ENCODE data around the gene TECPR2.

The TECPR2 gene

GRCh38 chr14:102500158-102500662 is 137.5 kb downstream of the TECPR2 start:
- DNase-seq = no peak

DNA sequence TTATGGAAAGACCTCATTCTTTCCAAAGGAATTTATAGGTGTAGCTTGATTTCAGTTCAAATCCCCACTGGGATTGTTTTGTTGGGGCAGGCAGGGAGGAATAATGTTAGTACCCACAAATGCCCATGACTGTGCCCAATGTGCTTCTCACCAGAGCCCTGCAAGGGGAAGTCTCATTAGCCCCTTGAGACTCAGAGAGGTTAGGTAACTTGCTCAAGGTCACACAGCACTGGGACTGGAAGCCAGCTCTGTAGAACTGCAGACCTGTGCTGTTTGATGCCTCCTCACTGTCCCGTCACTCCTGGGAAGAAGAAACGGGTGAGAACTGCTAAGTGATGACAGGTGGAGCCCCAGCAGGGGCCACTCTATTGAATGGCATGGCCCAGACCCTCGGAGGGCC is 138.0 kb downstream of the TECPR2 start:
- no peak for DNase-seq

- no peak for DNase-seq
These were observed 139.1 kb downstream of the TECPR2 start for GRCh38 chr14:102501751-102502315.

- DNase-seq = no peak
These were observed 139.8 kb downstream of the TECPR2 start for GRCh38 chr14:102502571-102502970.

DNA sequence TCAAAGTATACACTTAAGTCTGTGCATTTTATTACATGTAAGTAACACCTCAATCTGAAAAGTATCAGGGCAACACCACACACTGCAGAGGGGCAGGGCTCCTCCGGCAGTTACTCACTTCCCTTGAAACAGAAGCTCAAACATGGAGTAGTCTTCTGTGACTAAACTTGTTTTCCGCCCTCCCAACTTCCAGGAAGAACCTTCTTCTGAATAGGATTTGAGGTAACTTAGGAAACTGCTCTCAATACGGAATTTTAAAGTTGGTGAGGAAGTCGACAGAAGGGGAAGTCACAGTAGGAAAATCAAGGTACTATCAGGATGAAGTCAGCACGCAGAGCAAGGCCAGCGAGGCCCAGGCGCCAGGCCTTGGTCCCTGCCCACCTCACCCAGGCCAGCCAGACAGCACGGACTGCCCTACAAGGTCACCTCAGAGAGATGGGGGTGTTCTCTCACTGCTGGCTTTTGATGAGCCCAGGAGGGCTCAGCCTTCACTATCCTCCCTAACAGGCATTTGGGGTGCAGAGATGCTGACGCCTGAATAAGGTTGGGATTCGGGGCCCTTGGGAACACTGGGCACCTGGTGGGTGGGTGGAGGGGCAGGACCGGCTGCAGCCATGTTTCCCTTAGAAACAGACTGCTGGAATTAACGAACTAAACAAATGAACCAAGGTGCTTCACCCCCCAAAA is 141.0 kb downstream of the TECPR2 start:
- no peak for DNase-seq

DNA sequence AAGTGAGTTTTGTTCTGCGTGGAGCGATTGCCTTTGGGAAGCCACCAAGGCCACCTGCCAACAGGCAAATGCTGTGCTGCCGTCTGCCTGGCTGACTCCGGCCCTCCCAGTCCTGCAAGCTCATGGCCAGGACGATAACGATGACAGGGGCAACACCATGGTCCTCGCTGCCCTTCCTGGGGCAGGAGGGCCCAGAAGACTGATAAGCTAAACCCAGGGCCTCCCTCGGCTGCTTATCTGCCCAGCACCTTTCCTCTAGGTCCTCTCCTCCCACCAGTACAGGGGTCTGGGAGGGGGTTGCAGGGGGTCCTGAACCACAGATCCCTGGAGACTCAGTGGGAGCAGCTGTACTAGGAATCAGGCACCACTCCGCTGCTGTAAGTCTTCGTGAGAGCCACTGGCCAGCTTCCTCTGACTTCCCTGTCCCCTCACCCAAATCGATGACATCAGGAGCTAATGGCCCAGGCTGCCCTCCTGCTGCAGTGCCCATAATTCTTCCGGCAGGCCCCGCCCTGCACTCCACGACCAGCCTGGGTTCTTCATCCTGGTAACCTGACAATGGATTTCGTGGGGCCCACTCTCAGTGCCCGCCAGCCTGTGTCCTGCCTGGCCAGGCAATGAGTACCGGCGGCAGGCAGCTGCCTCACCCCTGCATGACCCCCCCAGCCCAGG is 141.7 kb downstream of the TECPR2 start:
- no peak for DNase-seq

GRCh38 chr14:102505000-102505619 is 142.4 kb downstream of the TECPR2 start:
- no peak for DNase-seq

GRCh38 chr14:102505775-102506625 is 143.3 kb downstream of the TECPR2 start:
- no peak for DNase-seq

DNA sequence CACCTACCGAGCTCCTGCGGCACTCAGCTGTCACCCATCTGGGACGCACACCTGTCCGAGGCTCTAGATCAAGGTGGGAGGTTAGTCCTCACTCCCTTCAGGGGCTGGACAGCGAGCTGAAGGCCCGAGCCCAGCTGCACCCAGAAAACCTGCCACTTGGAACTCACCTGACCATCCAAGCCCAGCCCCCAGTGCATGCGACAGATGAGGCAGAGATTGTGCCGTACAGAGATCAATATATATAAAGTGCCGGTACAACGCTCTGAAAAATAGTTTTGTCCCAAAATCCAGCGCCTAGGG is 143.8 kb downstream of the TECPR2 start:
- DNase-seq = no peak

- peak; percentile 39 for DNase-seq
These were observed 144.5 kb downstream of the TECPR2 start for GRCh38 chr14:102507081-102507856.

DNA sequence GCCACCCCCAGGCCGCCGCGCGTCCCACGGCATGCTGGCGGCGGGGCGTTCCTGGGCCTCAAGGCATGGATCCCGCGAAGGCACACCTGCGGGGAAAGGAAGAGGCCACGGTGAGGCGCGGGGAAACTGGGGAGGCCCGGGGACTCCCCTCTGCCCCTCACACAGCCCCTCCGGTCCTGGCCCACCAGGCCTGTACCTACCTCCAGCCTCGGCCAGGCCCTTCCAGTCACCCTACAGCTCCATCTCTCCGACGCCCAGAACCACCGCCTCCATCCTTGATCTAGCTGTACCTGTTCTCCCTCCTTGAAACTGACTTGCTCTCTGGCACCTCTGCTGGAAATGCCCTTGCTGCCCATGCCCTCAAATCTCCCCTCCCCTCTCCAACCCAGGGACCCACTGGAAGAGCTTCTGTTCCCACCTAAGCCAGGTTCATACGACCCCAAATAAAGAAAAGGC is 145.1 kb downstream of the TECPR2 start:
- no peak for DNase-seq

DNA sequence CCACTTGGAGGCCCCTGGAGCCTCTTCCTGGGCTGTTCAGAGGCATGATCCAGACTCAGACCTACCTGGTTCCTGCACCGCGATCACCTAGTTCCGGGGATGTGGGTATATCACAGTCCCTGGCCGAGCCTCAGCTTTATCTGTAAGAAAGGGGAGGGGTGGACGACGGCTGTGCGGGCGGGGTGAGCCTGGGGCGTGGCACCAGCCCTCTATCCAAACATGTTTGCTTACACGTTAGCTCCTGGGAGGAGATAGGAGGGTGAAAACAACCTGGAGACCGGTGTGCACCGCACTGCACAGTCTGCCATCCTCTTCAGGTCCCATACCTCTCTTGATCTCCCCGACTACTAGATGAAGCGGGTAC is 145.7 kb downstream of the TECPR2 start:
- no peak for DNase-seq

- peak; percentile 61 for DNase-seq
These were observed 146.3 kb downstream of the TECPR2 start for GRCh38 chr14:102508774-102509745.

DNA sequence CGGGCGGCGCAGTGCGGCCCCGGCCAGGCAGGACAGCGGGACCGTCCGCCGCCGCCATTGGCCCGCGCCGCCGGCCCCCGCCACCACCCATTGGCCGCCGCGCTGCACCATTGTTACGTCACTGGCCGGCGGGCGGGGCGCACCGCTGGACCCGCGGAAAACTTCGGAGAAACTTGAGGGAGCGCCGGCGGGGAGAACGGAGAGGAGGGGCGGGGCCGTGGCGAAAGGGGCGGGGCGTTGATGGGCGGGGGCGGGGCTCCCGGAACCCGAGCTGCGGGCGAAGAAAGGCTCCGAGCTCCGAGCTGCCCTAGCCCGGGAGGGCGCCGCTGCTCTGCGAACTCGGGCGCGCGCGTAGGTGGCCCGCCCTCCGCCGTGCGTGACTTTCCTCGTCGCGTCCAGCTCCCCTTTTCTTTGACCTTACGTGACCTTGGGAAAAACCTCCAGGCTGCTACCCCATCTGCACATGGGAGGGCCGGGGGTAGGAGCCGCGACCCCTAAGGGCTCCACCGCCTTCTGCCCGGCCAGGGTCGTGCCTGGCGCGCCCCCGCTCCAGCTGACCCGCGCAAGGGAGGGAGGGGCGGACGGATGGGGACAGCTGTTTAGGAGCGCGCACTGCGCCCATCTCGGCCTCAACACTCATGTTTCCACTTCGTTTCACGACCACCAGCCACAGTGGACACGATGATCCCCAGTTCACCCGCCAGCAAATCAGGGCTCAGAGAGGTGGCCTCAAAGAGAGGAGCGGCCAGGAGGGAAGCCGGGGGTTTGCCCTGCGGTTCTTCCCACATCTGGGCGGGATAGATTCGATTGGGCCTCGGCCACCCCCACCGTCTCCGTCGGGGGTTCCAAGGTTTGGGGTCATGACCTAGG is 147.2 kb downstream of the TECPR2 start, which contains the start of gene ANKRD9:
TSS of gene ANKRD9 (minus strand) at position 31 of the 870 bp plus-strand sequence. CDS start 1,887 bp downstream, outside the sequence.
- DNase-seq = peak; percentile 89

DNA sequence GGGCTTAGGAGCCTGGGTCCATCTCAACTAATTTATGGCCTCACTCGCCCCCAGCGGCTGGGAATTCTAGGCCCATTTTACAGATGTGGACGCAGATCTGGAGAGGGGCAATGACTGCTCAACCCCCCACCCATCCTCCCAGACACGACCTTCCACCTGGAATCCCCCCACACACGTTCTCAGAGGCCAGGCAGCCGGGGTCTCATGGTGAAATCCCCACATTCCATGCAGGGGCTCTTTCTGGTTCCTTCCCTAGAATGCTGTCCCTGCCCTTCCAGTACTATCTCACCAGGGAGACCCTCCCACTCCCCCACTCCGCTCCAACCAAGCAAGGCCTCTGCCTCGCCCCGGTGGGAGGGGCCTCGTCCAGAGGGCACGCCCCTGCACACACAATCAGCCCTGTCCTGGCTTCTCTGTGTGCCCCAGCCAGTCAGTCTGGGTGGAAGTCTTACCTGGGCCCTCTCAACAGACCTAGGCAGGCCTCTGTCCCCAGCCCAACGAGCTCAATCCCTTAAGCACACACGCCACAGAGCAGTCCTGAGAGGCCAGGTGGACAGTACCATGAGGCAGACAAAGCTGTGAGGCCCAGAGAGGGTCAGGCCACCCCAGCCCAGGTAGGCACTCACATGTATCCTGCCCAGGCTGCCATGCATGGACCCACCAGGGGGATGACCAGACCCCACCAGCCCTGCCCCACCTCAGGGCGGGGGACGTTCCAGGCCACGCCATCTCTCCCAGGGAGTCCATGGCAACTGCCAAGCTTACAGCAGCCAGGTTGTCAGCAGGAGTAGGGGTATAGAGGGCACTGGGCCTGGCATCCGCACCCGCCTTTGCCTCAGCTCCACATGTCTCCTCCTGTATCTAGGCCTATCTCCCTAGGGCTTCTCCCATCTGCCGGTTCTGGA is 148.1 kb downstream of the TECPR2 start:
- peak; percentile 48 for DNase-seq

- DNase-seq = no peak
These were observed 148.8 kb downstream of the TECPR2 start for GRCh38 chr14:102511538-102511937.

DNA sequence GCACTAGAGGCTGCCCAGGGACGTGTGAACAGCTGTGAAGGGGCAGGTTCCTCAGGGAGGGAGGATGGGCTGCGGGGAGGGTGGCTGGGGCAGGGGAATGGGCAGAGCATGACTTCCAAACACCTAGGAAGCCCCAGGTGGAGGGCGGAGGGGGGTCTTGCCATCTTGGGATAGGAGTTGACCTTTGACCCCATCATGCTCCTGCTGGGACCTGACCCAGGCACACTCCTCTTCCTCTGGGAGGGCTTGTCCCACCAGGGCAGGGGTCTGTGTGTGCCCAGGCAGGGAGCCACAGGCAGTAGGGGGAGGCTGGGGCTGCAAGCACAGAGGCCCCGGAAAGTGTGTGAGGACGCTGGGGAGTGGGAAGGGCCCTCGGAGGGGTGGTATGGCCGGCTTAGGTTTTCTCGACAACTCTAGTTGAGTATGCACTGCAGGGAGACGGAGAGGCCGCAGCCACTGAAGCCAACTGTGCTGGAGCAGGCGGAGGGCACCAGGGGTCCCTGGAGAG is 150.1 kb downstream of the TECPR2 start:
- no peak for DNase-seq
